ENCODE measurements around the gene ADGRL3.

Gene ADGRL3

DNA sequence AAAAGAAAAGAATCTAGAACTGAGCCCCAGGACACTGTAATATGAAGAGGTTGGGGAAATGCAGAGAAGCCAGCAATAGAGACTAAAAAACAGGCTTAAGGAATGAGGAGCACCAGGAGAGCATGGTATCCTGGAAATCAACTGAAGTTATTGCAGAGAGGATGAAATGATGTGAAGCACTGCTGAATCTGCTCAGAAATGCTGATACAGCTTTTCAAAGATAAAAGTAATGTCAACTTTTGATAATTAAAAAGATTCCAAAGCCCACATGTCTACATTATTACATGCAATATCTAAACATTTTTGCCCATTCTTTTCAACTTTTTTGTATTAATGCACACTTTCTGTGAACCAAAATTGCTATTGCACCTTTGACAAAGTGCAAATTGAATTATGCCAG lies 718.4 kb downstream of the ADGRL3 start:
- H3K4me3 ChIP-seq (ENCODE audit: low read depth, low read length), result no peak overlapping the region
- no peak for TF ChIP-seq CTCF (IDR thresholded peaks at IDR 0.05; ENCODE audit: low read depth, low read length)

DNA sequence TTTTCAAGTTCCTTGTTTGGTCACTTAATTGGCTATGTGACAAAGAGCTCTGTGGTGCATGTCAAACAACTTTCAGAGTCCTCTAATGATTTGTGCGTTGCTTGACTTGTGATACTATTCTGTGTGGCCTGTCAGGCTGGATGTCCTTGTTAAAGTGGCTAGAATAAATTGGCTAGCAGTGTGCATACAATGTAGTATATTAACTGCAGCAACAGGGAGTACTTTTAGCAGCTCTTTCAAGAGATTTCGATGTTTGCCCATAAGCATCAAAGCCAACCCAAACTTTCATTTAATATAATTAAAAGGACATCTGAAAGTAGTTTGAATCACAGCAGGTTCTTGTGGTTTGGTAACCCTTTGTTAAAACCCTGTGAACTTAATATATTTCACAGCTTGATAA lies 718.9 kb downstream of the ADGRL3 start:
- no peak for TF ChIP-seq CTCF (IDR thresholded peaks at IDR 0.05; ENCODE audit: low read depth, low read length)
- H3K4me3 ChIP-seq (ENCODE audit: low read depth, low read length), result no peak overlapping the region

DNA sequence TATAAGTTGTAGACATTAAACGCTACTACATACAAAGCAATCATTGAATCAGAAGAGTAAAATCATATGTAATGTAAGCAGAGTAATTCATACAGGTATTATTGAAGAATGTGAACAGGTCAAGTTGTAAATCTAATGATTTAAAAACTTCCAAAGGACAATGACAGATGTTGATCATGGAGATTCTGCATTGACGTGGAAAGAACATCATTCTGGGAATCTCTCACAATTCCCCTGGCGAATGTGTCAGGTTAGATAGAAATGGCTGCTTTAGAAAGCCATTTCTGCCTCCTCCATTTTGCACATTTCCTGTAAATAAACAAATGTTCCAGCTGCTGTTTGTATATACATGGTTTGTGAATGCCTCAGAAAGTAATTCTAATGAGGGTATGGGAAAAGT lies 719.4 kb downstream of the ADGRL3 start:
- no peak overlapping the region for H3K4me3 ChIP-seq (ENCODE audit: low read depth, low read length)
- no peak for TF ChIP-seq CTCF (IDR thresholded peaks at IDR 0.05; ENCODE audit: low read depth, low read length)

GRCh38 chr4:61921920-61922319 lies 721.8 kb downstream of the ADGRL3 start:
- TF ChIP-seq CTCF (IDR thresholded peaks at IDR 0.05; ENCODE audit: low read depth, low read length), result no peak
- no peak overlapping the region for H3K4me3 ChIP-seq (ENCODE audit: low read depth, low read length)

GRCh38 chr4:61922766-61923165 lies 722.6 kb downstream of the ADGRL3 start:
- no peak for TF ChIP-seq CTCF (IDR thresholded peaks at IDR 0.05; ENCODE audit: low read depth, low read length)
- H3K4me3 ChIP-seq (ENCODE audit: low read depth, low read length), result no peak overlapping the region

DNA sequence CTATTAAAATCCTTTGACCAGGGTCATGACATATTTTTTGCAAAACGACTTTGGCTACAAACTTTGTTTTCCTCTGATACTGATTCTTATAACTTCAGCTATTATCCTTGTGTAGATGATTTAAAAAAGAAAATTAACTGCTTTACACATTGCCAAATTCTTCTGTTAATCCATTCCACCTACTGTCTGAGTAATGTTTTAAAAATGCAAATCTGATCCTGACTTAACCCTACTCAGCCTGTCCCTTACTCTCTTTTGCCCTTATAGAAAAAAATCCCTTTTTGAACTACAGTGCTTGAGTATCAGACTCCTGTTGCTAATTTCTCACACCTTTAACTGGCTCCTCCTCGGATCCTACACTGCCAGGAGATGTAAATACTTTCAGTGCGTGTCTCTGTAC lies 723.1 kb downstream of the ADGRL3 start:
- no peak for TF ChIP-seq CTCF (IDR thresholded peaks at IDR 0.05; ENCODE audit: low read depth, low read length)
- no peak overlapping the region for H3K4me3 ChIP-seq (ENCODE audit: low read depth, low read length)

- H3K4me3 ChIP-seq (ENCODE audit: low read depth, low read length), result no peak overlapping the region
- TF ChIP-seq CTCF (IDR thresholded peaks at IDR 0.05; ENCODE audit: low read depth, low read length), result no peak
Observed at GRCh38 chr4:61924131-61924530, 724.0 kb downstream of the ADGRL3 start.

Measured in WI38 (cell line).